ENCODE results near the gene ITPR2. TPM values are rescaled to one million over a fixed set of nuclear protein-coding genes. Genes with fewer than 3 reads are reported as not detected.
A peak's percentile ranks its signal among the peaks of the same experiment; 100 is the strongest.

The ITPR2 gene
- total RNA-seq: 56.0 and 77.7 TPM in 2 replicates

- TF ChIP-seq, protein P1, sequence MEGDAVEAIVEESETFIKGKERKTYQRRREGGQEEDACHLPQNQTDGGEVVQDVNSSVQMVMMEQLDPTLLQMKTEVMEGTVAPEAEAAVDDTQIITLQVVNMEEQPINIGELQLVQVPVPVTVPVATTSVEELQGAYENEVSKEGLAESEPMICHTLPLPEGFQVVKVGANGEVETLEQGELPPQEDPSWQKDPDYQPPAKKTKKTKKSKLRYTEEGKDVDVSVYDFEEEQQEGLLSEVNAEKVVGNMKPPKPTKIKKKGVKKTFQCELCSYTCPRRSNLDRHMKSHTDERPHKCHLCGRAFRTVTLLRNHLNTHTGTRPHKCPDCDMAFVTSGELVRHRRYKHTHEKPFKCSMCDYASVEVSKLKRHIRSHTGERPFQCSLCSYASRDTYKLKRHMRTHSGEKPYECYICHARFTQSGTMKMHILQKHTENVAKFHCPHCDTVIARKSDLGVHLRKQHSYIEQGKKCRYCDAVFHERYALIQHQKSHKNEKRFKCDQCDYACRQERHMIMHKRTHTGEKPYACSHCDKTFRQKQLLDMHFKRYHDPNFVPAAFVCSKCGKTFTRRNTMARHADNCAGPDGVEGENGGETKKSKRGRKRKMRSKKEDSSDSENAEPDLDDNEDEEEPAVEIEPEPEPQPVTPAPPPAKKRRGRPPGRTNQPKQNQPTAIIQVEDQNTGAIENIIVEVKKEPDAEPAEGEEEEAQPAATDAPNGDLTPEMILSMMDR (IDR thresholded peaks at IDR 0.05; ENCODE audit: insufficient read depth, low read depth, low read length): no peak
- DNase-seq (ENCODE audit: low read depth): peak; percentile 91
- H3K4me3 ChIP-seq (ENCODE audit: low read depth, low read length): peak within 1 kb of the TSS; percentile 94
Measured at GRCh38 chr12:26832822-26833742, at the start of gene ITPR2. Gene ITPR2 (minus strand): TSS chr12:26833194. CDS start chr12:26832781, 413 bp downstream.

GRCh38 chr12:26880625-26881024 is 47.6 kb upstream of the ITPR2 start:
- TF ChIP-seq, protein P1 (IDR thresholded peaks at IDR 0.05; ENCODE audit: insufficient read depth, low read depth, low read length): no peak
- no peak for DNase-seq (ENCODE audit: low read depth)
- H3K4me3 ChIP-seq (ENCODE audit: low read depth, low read length): no peak overlapping the region

GRCh38 chr12:26878661-26879119 is 45.7 kb upstream of the ITPR2 start:
- no peak overlapping the region for H3K4me3 ChIP-seq (ENCODE audit: low read depth, low read length)
- peak; percentile 27 for DNase-seq (ENCODE audit: low read depth)
- TF ChIP-seq, protein P1 (IDR thresholded peaks at IDR 0.05; ENCODE audit: insufficient read depth, low read depth, low read length): no peak

GRCh38 chr12:26874501-26875296 is 41.7 kb upstream of the ITPR2 start:
- H3K4me3 ChIP-seq (ENCODE audit: low read depth, low read length): no peak overlapping the region
- TF ChIP-seq, protein P1 (IDR thresholded peaks at IDR 0.05; ENCODE audit: insufficient read depth, low read depth, low read length): no peak
- DNase-seq (ENCODE audit: low read depth): peak; percentile 23

- no peak for DNase-seq (ENCODE audit: low read depth)
- TF ChIP-seq, protein P1 (IDR thresholded peaks at IDR 0.05; ENCODE audit: insufficient read depth, low read depth, low read length): no peak
Measured at GRCh38 chr12:26872625-26873024, 39.6 kb upstream of the ITPR2 start.

DNA sequence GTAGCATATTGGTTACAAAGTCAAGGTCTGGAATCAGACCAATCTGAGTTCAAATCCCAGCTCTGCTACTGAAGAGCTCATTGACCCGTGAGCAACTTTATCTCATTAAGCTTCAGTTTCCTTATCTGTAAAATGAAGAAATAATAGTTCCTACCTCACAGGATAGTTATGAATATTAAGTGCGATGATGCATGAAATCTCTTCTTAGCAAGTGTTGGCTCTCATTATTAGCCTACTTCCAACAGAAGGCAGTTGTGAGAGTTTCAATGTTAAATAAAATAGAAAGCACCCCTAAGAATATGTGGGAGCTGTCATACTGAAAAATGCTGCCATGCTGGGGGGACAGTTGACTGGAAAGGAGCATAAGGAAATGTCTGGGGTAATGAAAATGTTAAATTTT is 39.0 kb upstream of the ITPR2 start:
- TF ChIP-seq, protein P1 (IDR thresholded peaks at IDR 0.05; ENCODE audit: insufficient read depth, low read depth, low read length): no peak
- no peak overlapping the region for H3K4me3 ChIP-seq (ENCODE audit: low read depth, low read length)
- no peak for DNase-seq (ENCODE audit: low read depth)

More at GRCh38 chr12:26872625-26873024, 39.6 kb upstream of the ITPR2 start:
- no peak overlapping the region for H3K4me3 ChIP-seq (ENCODE audit: low read depth, low read length)

Measured in fibroblast of villous mesenchyme (primary cell).